ENCODE measurements around the gene ADGRF3.

GRCh38 chr2:26345283-26345544, 1.4 kb downstream of the ADGRF3 start:
- TF ChIP-seq POLR2AphosphoS5 (IDR thresholded peaks at IDR 0.05; ENCODE audit: low read depth, low read length) (no peak), TAF1 (IDR thresholded peaks at IDR 0.05; ENCODE audit: borderline replicate concordance, low read depth, low read length) (no peak), POLR2A (IDR thresholded peaks at IDR 0.05; ENCODE audit: low read depth, low read length) (no peak)

All from GM12892 (cell line).